PFSK-1 (cell line): ENCODE measurements around the gene BEAN1.

Experiments used
- POLR2AphosphoS5 ChIP-seq: IDR thresholded peaks from 2 replicates; pipeline ENCODE4 v1.6.1; 2012; ENCODE audit warnings: low read depth, mild to moderate bottlenecking, control low read depth, low read length, moderate library complexity
- REST ChIP-seq, 2 experiments: IDR thresholded peaks; 2 replicates each; pipeline versions ENCODE4 v1.6.1 to v1.8.0; 2011 to 2012; ENCODE audit warnings: low read depth in 2 of 2, low read length in 2 of 2, control low read depth in 1 of 2, inconsistent platforms in 1 of 2, mild to moderate bottlenecking in 1 of 2, moderate library complexity in 1 of 2; ENCODE audit not compliant: insufficient read depth in 1 of 2
- TAF1 ChIP-seq: IDR thresholded peaks from 2 replicates; pipeline ENCODE4 v1.6.1; 2012; ENCODE audit warnings: low read length, control low read depth, borderline replicate concordance; ENCODE audit not compliant: insufficient read depth

DNA sequence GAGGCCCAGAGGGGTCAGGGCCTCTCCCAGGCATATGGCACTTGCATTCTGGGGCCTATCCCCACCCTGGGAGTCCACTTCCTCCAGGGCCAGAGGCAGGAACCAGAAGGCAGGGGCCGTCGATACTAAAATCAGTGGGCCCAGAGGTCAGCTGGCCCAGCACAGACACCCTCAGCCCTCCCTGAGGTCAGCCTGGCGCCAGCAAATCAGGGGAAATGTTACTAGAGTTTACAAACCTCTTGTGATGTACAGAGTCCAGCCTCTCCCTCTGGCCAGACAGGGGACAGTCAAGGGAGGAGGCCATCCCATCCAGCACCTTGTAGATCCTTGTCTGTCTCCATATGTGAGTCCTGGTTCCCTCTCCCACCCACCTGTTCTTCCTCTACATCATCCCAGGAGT is 49.8 kb upstream of the BEAN1 start:
- TF ChIP-seq REST (IDR thresholded peaks at IDR 0.05; ENCODE audit: insufficient read depth in 1 of 2, low read depth in 2 of 2, low read length in 2 of 2) (no peak), POLR2AphosphoS5 (no peak), TAF1 (no peak)
